HepG2 (cell line): ENCODE results near the gene POFUT2. TPM values are rescaled to one million over a fixed set of nuclear protein-coding genes. Genes with fewer than 3 reads are reported as not detected.

Experiments used
- HDAC6 ChIP-seq: fragments of 200-600 bp; sonication (generic); IDR thresholded peaks from 2 replicates; pipeline ENCODE4 v1.7.0; 2017; ENCODE audit warnings: mild to moderate bottlenecking, antibody characterized with exemption, low read length, low read depth
- ZFAT ChIP-seq: sonication (generic); formaldehyde crosslinking; conservative IDR thresholded peaks from 2 replicates; pipeline ENCODE4 v1.8.1; 2023; ENCODE audit warnings: missing genetic modification reagents, inconsistent platforms
- ZNF563 ChIP-seq: sonication (generic); formaldehyde crosslinking; IDR thresholded peaks from 2 replicates; pipeline ENCODE4 v1.8.0; 2022; ENCODE audit warnings: mild to moderate bottlenecking, moderate library complexity, missing genetic modification reagents
- ZNF790 ChIP-seq: sonication (generic); formaldehyde crosslinking; IDR thresholded peaks from 2 replicates; pipeline ENCODE4 v1.8.0; 2022; ENCODE audit warnings: missing genetic modification reagents, mild to moderate bottlenecking, borderline replicate concordance
- polyA plus RNA-seq, 8 experiments: library from polyadenylated mRNA; depleted of rRNA in 3 of 8; stranded (reverse) in 7 of 8; unstranded in 1 of 8; fragments of >200 nt; fragmentation: Illumina TruSeq in 4 of 8; extraction: Trizol in 4 of 8; gene quantifications; 2 replicates each; pipeline versions ENCODE4 v1.2.1 to v1.2.3, GENCODE V29; 2011 to 2016; ENCODE audit warnings: low read depth in 4 of 8, missing spikeins in 1 of 8, mixed read lengths in 1 of 8; ENCODE audit not compliant: insufficient read depth in 1 of 8
- total RNA-seq, 5 experiments: library from RNA; depleted of rRNA; stranded (reverse); fragments of >200 nt; fragmentation: Illumina TruSeq; extraction: Trizol; gene quantifications; 2 replicates each; pipeline ENCODE4 v1.2.3, GENCODE V29; 2016; ENCODE audit warnings: low read depth in 1 of 5
- TF ChIP-seq, protein P1 (sequence below): sonication (generic); formaldehyde crosslinking; conservative IDR thresholded peaks from 2 replicates; pipeline ENCODE4 v1.4.0; 2020; ENCODE audit warnings: missing genetic modification reagents
- TF ChIP-seq, protein P2 (sequence below): sonication (generic); formaldehyde crosslinking; IDR thresholded peaks from 2 replicates; pipeline ENCODE4 v1.5.0; 2020; ENCODE audit warnings: mild to moderate bottlenecking, missing genetic modification reagents
- TF ChIP-seq, protein P3 (sequence below): sonication (generic); formaldehyde crosslinking; IDR thresholded peaks from 2 replicates; pipeline ENCODE4 v1.4.0; 2020; ENCODE audit warnings: mild to moderate bottlenecking, missing genetic modification reagents

The POFUT2 gene
- total and polyA plus RNA-seq, 2 of the 13 experiments (the other 11 are each of a cell fraction or from before 2014, with no cell fraction given) = 22.8 to 24.0 TPM

DNA sequence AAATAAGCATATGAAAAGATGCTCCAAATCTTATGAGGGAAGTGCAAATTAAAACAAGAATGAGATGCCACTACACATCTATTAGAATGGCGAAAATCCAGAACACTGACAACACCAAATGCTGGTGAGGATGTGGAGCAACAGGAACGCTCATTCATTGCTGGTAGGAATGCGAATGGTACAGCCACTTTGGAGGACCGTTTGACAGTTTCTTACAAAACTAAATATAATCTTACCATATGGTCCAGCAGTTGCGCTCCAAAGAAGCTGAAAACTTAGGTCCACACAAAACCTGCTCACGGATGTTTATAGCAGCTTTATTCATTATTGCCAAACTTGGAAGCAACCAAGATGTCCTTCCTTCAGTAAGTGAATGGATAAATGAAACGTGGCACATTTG, 50.3 kb downstream of the POFUT2 start (continued):
- TF ChIP-seq, protein P1, sequence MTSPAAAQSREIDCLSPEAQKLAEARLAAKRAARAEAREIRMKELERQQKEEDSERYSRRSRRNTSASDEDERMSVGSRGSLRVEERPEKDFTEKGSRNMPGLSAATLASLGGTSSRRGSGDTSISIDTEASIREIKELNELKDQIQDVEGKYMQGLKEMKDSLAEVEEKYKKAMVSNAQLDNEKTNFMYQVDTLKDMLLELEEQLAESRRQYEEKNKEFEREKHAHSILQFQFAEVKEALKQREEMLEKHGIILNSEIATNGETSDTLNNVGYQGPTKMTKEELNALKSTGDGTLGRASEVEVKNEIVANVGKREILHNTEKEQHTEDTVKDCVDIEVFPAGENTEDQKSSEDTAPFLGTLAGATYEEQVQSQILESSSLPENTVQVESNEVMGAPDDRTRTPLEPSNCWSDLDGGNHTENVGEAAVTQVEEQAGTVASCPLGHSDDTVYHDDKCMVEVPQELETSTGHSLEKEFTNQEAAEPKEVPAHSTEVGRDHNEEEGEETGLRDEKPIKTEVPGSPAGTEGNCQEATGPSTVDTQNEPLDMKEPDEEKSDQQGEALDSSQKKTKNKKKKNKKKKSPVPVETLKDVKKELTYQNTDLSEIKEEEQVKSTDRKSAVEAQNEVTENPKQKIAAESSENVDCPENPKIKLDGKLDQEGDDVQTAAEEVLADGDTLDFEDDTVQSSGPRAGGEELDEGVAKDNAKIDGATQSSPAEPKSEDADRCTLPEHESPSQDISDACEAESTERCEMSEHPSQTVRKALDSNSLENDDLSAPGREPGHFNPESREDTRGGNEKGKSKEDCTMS (CRISPR knock-in tag) = no peak
- no peak for TF ChIP-seq ZFAT (CRISPR knock-in tag)
- TF ChIP-seq, protein P2, sequence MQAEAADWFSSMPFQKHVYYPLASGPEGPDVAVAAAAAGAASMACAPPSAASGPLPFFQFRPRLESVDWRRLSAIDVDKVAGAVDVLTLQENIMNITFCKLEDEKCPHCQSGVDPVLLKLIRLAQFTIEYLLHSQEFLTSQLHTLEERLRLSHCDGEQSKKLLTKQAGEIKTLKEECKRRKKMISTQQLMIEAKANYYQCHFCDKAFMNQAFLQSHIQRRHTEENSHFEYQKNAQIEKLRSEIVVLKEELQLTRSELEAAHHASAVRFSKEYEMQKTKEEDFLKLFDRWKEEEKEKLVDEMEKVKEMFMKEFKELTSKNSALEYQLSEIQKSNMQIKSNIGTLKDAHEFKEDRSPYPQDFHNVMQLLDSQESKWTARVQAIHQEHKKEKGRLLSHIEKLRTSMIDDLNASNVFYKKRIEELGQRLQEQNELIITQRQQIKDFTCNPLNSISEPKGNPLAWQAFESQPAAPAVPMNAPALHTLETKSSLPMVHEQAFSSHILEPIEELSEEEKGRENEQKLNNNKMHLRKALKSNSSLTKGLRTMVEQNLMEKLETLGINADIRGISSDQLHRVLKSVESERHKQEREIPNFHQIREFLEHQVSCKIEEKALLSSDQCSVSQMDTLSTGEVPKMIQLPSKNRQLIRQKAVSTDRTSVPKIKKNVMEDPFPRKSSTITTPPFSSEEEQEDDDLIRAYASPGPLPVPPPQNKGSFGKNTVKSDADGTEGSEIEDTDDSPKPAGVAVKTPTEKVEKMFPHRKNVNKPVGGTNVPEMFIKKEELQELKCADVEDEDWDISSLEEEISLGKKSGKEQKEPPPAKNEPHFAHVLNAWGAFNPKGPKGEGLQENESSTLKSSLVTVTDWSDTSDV (CRISPR knock-in tag) = no peak
- no peak for TF ChIP-seq ZNF790 (CRISPR knock-in tag)
- no peak for TF ChIP-seq ZNF563 (CRISPR knock-in tag)
- TF ChIP-seq, protein P3, sequence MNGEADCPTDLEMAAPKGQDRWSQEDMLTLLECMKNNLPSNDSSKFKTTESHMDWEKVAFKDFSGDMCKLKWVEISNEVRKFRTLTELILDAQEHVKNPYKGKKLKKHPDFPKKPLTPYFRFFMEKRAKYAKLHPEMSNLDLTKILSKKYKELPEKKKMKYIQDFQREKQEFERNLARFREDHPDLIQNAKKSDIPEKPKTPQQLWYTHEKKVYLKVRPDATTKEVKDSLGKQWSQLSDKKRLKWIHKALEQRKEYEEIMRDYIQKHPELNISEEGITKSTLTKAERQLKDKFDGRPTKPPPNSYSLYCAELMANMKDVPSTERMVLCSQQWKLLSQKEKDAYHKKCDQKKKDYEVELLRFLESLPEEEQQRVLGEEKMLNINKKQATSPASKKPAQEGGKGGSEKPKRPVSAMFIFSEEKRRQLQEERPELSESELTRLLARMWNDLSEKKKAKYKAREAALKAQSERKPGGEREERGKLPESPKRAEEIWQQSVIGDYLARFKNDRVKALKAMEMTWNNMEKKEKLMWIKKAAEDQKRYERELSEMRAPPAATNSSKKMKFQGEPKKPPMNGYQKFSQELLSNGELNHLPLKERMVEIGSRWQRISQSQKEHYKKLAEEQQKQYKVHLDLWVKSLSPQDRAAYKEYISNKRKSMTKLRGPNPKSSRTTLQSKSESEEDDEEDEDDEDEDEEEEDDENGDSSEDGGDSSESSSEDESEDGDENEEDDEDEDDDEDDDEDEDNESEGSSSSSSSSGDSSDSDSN (CRISPR knock-in tag) = no peak
- no peak for TF ChIP-seq HDAC6
